K562 (cell line): ENCODE results near the gene ZG16B. TPM values are rescaled to one million over a fixed set of nuclear protein-coding genes. Genes with fewer than 3 reads are reported as not detected.

Source experiments
- ATF7 ChIP-seq: fragments of 450-650 bp; IDR thresholded peaks from 2 replicates; pipeline ENCODE4 v1.7.1; 2014; ENCODE audit warnings: mild to moderate bottlenecking, moderate library complexity
- BMI1 ChIP-seq: fragments of 150-350 bp; IDR thresholded peaks from 2 replicates; pipeline ENCODE4 v1.6.1; 2014; ENCODE audit warnings: low read length
- CBX8 ChIP-seq: fragments of 200-600 bp; sonication (generic); IDR thresholded peaks from 2 replicates; pipeline ENCODE4 v1.6.1; 2012; ENCODE audit warnings: borderline replicate concordance, mixed run types, low read depth, mild to moderate bottlenecking, moderate library complexity, mixed read lengths, low read length, control low read depth, inconsistent platforms; ENCODE audit not compliant: poor library complexity, severe bottlenecking; ENCODE audit errors: extremely low read depth
- CHD1 ChIP-seq: fragments of 200-600 bp; sonication (generic); IDR thresholded peaks from one replicate; pipeline ENCODE4 v1.6.1; 2012; ENCODE audit warnings: mild to moderate bottlenecking, moderate library complexity, low read length, inconsistent platforms
- EGR1 ChIP-seq: fragments of 450-650 bp; conservative IDR thresholded peaks from 2 replicates; pipeline ENCODE4 v1.6.1; 2017; ENCODE audit warnings: mild to moderate bottlenecking
- HIVEP1 ChIP-seq: fragments of 250-450 bp; sonication (Bioruptor Pico); IDR thresholded peaks from 2 replicates; pipeline ENCODE4 v1.4.0; 2020; ENCODE audit warnings: mild to moderate bottlenecking
- KLF1 ChIP-seq: fragments of 450-650 bp; IDR thresholded peaks from 2 replicates; pipeline ENCODE4 v1.6.1; 2016; ENCODE audit warnings: missing genetic modification characterization, missing compliant biosample characterization
- NEUROD1 ChIP-seq: fragments of 150-350 bp; IDR thresholded peaks from 2 replicates; pipeline ENCODE4 v1.6.1; 2014; ENCODE audit warnings: borderline replicate concordance, low read length, low read depth; ENCODE audit not compliant: partially characterized antibody
- NR2F6 ChIP-seq: fragments of 450-650 bp; formaldehyde crosslinking; IDR thresholded peaks from 2 replicates; pipeline ENCODE4 v1.4.0; 2020; ENCODE audit warnings: mild to moderate bottlenecking
- POLR2A ChIP-seq: fragments of 450-650 bp; conservative IDR thresholded peaks from 2 replicates; pipeline ENCODE4 v1.6.1; 2016
- RBM17 ChIP-seq: fragments of 200-400 bp; formaldehyde crosslinking; IDR thresholded peaks from 2 replicates; pipeline ENCODE4 v1.6.1; 2017; ENCODE audit warnings: low read depth, mild to moderate bottlenecking, low read length, borderline replicate concordance
- SREBF1 ChIP-seq: fragments of 150-350 bp; IDR thresholded peaks from 2 replicates; pipeline ENCODE4 v1.6.1; 2014; ENCODE audit warnings: antibody characterized with exemption, low read depth, low read length, borderline replicate concordance
- TFAM ChIP-seq: fragments of 250-450 bp; sonication (Bioruptor Pico); conservative IDR thresholded peaks from 2 replicates; pipeline ENCODE4 v1.5.0; 2021; ENCODE audit warnings: mild to moderate bottlenecking, moderate library complexity
- ZNF124 ChIP-seq: sonication (generic); formaldehyde crosslinking; IDR thresholded peaks from 2 replicates; pipeline ENCODE4 v1.8.1; 2022; ENCODE audit warnings: missing genetic modification reagents
- ZNF561 ChIP-seq: fragments of 450-650 bp; formaldehyde crosslinking; conservative IDR thresholded peaks from 2 replicates; pipeline ENCODE4 v1.4.0; 2020; ENCODE audit warnings: mild to moderate bottlenecking, moderate library complexity
- ZNF586 ChIP-seq: fragments of 450-650 bp; formaldehyde crosslinking; conservative IDR thresholded peaks from 2 replicates; pipeline ENCODE4 v1.4.0; 2020; ENCODE audit warnings: mild to moderate bottlenecking, moderate library complexity
- polyA plus RNA-seq, 8 experiments: library from polyadenylated mRNA; depleted of rRNA in 4 of 8; stranded (reverse) in 5 of 8; unstranded in 3 of 8; fragments of >200 nt; fragmentation: Nextera tagmentation in 2 of 8; fragmentation: Illumina TruSeq in 1 of 8; extraction: Ambion mirVana in 2 of 8; extraction: Trizol in 1 of 8; gene quantifications; 2 replicates each; pipeline versions ENCODE4 v1.2.1 to v1.2.3, GENCODE V29; 2011 to 2014; ENCODE audit warnings: inconsistent platforms in 1 of 8, missing spikeins in 1 of 8
- total RNA-seq, 7 experiments: library from RNA; depleted of rRNA in 6 of 7; stranded (reverse); fragments of >200 nt in 6 of 7; fragmentation: Illumina TruSeq in 2 of 7; extraction: Trizol in 2 of 7; gene quantifications; 2 replicates each; pipeline versions ENCODE4 v1.2.1 to v1.2.3, GENCODE V29; 2011 to 2021; ENCODE audit warnings: low replicate concordance in 1 of 7
- TF ChIP-seq, protein P1 (sequence below): IDR thresholded peaks from 2 replicates; pipeline ENCODE4 v1.6.1; 2011; ENCODE audit not compliant: insufficient read length; ENCODE audit errors: extremely low read depth
- TF ChIP-seq, protein P2 (sequence below), 2 experiments: fragments of 450-650 bp in 1 of 2; IDR thresholded peaks; 2 replicates each; pipeline ENCODE4 v1.6.1; 2011 to 2017; ENCODE audit warnings: low read depth in 2 of 2, antibody characterized with exemption in 1 of 2, borderline replicate concordance in 1 of 2, low read length in 1 of 2, mild to moderate bottlenecking in 1 of 2, mixed read lengths in 1 of 2; ENCODE audit not compliant: control insufficient read depth in 1 of 2
- TF ChIP-seq, protein P3 (sequence below), 2 experiments: fragments of 250-450 bp in 1 of 2; fragments of 450-650 bp in 1 of 2; sonication (Bioruptor Pico) in 1 of 2; IDR thresholded peaks; 2 replicates each; pipeline versions ENCODE4 v1.6.1 to v1.8.0; 2016 to 2021; ENCODE audit warnings: mild to moderate bottlenecking in 2 of 2, moderate library complexity in 2 of 2, missing compliant biosample characterization in 1 of 2, missing genetic modification characterization in 1 of 2
- TF ChIP-seq, protein P4 (sequence below): IDR thresholded peaks from 2 replicates; pipeline ENCODE4 v1.6.1; 2014; ENCODE audit warnings: antibody characterized with exemption
- TF ChIP-seq, protein P5 (sequence below): sonication (generic); formaldehyde crosslinking; IDR thresholded peaks from 2 replicates; pipeline ENCODE4 v1.9.0; 2022; ENCODE audit warnings: mild to moderate bottlenecking, missing genetic modification reagents
- TF ChIP-seq, protein P6 (sequence below): fragments of 250-450 bp; sonication (Bioruptor Pico); IDR thresholded peaks from 2 replicates; pipeline ENCODE4 v1.9.0; 2021; ENCODE audit warnings: mild to moderate bottlenecking

ZG16B gene
- total and polyA plus RNA-seq, 9 of the 15 experiments (the other 6 are each of a cell fraction or from before 2014, with no cell fraction given), result 0.25 to 0.43 (median 0.34) TPM; not detected in 5

DNA sequence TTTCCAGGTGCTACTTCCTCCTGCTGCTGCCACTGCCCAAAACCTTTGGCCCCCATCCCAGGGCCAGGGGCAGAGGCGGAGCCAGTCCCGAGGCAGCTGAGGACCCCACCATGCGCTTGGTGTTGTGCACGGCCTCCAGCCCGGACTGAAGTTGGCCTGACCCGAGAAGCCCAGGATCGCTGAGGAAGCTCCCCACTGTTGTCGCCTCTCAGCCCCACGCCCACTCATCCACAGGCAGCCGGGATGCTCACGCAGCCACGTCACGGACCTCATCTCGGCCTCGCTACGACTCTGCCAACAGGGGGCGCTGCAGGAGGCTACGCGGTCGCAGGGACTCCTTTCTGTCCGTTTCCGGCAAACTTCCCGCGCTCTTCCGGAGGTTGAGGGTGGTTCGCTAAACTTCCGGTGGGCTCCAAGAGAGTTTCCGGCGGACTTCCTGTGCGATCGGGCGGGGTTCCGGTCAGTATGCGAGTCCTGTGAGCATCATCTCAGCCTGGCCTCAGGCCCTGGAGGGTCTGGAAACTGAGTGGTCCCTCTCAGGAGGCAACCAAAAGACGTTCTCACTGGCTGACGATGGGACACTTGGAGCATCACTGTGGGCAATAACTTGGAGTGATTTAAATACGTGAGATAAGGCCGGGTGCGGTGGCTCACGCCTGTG lies 12.4 kb downstream of the ZG16B start (continued):
- TF ChIP-seq NEUROD1 (peak; percentile 28), CBX8 (no peak), TFAM (no peak), POLR2A (no peak), BMI1 (no peak), CHD1 (no peak), RBM17 (no peak), ATF7 (peak; percentile 54; the same call in 1 of the 2 replicates), SREBF1 (no peak), ZNF124 (CRISPR knock-in tag) (no peak), NR2F6 (CRISPR knock-in tag) (no peak), KLF1 (tag) (0 out of 2 replicates have a peak, but pooled peaks have one; percentile 32), ZNF561 (CRISPR knock-in tag) (no peak), ZNF586 (no peak), HIVEP1 (CRISPR knock-in tag) (no peak), EGR1 (peak; percentile 86)
- TF ChIP-seq, protein P1, sequence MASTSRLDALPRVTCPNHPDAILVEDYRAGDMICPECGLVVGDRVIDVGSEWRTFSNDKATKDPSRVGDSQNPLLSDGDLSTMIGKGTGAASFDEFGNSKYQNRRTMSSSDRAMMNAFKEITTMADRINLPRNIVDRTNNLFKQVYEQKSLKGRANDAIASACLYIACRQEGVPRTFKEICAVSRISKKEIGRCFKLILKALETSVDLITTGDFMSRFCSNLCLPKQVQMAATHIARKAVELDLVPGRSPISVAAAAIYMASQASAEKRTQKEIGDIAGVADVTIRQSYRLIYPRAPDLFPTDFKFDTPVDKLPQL, result no peak
- TF ChIP-seq, protein P2, sequence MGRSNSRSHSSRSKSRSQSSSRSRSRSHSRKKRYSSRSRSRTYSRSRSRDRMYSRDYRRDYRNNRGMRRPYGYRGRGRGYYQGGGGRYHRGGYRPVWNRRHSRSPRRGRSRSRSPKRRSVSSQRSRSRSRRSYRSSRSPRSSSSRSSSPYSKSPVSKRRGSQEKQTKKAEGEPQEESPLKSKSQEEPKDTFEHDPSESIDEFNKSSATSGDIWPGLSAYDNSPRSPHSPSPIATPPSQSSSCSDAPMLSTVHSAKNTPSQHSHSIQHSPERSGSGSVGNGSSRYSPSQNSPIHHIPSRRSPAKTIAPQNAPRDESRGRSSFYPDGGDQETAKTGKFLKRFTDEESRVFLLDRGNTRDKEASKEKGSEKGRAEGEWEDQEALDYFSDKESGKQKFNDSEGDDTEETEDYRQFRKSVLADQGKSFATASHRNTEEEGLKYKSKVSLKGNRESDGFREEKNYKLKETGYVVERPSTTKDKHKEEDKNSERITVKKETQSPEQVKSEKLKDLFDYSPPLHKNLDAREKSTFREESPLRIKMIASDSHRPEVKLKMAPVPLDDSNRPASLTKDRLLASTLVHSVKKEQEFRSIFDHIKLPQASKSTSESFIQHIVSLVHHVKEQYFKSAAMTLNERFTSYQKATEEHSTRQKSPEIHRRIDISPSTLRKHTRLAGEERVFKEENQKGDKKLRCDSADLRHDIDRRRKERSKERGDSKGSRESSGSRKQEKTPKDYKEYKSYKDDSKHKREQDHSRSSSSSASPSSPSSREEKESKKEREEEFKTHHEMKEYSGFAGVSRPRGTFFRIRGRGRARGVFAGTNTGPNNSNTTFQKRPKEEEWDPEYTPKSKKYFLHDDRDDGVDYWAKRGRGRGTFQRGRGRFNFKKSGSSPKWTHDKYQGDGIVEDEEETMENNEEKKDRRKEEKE (IDR thresholded peaks at IDR 0.05; ENCODE audit: borderline replicate concordance in 1 of 2, control insufficient read depth in 1 of 2, low read depth in 2 of 2, low read length in 1 of 2), result peak in 1 of 2 experiments; percentile 86; a peak in 1 of 4 replicates
- TF ChIP-seq, protein P3, sequence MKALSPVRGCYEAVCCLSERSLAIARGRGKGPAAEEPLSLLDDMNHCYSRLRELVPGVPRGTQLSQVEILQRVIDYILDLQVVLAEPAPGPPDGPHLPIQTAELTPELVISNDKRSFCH (CRISPR knock-in tag; IDR thresholded peaks at IDR 0.05), result no peak
- TF ChIP-seq, protein P3 (tag; IDR thresholded peaks at IDR 0.05), result peak; percentile 31; the same call in 1 of the 2 replicates
- TF ChIP-seq, protein P4, sequence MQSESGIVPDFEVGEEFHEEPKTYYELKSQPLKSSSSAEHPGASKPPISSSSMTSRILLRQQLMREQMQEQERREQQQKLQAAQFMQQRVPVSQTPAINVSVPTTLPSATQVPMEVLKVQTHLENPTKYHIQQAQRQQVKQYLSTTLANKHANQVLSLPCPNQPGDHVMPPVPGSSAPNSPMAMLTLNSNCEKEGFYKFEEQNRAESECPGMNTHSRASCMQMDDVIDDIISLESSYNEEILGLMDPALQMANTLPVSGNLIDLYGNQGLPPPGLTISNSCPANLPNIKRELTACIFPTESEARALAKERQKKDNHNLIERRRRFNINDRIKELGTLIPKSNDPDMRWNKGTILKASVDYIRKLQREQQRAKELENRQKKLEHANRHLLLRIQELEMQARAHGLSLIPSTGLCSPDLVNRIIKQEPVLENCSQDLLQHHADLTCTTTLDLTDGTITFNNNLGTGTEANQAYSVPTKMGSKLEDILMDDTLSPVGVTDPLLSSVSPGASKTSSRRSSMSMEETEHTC, result no peak
- TF ChIP-seq, protein P5, sequence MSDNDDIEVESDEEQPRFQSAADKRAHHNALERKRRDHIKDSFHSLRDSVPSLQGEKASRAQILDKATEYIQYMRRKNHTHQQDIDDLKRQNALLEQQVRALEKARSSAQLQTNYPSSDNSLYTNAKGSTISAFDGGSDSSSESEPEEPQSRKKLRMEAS, result 0 out of 2 replicates have a peak, but pooled peaks have one; percentile 11
- TF ChIP-seq, protein P6, sequence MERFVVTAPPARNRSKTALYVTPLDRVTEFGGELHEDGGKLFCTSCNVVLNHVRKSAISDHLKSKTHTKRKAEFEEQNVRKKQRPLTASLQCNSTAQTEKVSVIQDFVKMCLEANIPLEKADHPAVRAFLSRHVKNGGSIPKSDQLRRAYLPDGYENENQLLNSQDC (CRISPR knock-in tag), result no peak
